Myocyte (in vitro differentiated cells): ENCODE data around the gene EWSR1. TPM values are rescaled to one million over a fixed set of nuclear protein-coding genes. Genes with fewer than 3 reads are reported as not detected.

Experiments
- DNase-seq: peaks from one replicate; pipeline ENCODE4 v3.0.0-alpha.2; 2012; ENCODE audit warnings: low read depth
- total RNA-seq: library from RNA; depleted of rRNA; stranded (reverse); fragments of >200 nt; gene quantifications from 2 replicates; pipeline ENCODE4 v1.2.3, GENCODE V29; 2014

EWSR1 gene
- total RNA-seq, 1 donor from 2014 or later = 232 TPM

DNA sequence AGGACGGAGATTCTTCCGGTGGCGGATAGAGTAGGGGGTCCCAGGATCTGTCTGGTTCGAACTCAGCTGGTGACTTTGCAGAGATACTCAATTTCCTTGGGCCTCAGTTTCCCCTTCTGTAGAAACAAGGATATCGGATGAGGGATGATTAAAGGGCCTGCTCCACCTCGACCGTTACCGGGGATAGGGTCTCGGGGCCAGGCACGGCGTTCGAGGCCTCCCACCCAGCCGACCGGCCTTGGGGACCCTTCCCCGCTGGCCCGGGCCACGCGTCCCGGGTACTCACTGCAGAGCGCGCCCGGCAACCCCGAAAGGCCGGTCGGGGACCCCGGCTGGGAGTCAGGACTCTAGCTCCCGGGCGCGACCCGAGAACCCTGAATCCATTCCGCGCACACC is 608 bp upstream of the EWSR1 start:
- no peak for DNase-seq

DNA sequence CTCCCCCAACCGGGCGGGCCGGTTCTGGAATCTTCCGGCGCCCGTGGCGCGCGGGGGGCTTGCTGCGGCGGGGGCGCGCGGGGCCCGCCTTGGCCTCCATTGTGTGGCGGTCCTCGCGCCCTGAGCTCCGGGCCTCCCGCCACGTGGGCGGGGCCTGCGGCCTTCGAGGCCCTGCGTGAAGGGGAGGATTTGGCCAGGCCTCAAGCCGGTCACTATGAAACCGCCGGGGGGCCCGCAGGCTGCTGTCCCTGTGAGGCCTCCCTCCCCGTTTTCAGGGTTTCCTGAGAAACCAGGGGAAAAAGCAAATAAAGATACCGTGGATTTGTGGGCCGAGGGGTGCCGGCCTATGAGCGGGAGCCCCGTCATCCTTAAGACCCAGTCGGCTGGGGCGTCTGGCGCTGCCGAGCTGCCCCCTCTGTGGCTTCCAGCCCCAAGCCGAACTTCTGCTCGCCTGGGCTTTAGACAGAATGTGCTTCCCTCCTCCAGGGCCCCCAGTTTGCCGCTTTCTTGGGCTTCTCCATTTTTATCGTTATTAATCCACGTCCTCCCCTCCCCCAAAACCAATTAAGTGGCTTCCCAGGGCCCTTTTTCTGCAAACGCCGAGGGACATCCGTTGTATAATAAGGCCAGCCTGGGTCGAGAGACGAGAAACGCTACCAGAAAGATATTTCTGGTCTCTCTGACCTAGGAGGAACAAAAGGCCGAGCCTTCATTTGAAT is 602 bp downstream of the EWSR1 start:
- peak; percentile 70 for DNase-seq

DNA sequence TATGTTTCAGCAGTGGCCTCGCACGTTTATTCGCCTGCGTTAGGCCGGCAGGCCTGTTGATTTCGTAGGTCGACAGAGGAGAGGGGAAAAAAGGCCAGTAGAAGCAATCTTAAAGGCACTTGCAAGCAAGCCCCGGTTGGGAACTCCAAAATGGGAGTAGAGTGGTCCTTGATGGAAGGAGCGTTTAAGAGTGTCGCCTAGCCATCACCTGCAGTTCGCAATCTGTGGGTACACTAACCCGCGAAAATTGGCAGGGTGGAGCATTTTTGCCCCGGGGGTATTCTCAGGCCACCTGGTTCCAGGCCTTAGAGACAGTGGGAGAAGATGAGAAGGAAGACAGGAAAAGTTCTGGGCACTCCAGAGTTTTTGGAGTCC is 1.1 kb downstream of the EWSR1 start:
- DNase-seq = no peak

DNA sequence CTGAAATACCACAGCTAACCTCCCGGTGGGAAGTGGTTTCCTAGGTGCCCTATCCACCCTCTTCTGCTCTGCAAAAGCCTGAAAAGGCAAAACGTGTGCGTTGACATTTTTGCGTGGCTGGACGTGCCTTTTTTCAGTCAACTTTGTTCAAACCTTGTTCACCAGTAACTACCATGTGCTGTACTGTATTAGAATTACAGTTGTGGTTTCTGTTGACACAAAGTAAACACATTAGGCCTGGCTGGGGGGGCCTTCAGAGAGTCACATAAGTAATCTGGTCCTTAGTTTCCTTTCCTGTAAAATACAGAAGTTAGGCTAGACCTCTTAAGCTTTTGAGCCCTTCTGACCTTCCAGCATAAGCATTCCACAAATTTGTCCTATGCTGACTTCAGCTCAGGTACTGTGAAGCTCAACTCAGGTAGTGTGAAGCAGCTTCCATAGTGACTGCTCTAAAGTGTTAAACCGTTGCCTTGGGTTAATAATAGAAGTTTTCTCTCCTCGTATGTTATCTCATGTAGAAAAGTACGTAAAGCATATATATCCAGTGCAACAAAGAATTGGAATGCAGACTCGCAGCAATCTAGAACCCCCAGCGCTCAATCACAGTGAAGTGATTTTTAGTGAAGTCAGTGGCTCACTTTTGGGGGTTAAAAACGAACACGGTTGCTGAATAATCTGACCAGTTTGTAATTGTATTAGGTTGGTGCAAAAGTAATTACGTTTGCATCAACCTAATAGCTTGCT is 1.8 kb downstream of the EWSR1 start:
- no peak for DNase-seq

DNA sequence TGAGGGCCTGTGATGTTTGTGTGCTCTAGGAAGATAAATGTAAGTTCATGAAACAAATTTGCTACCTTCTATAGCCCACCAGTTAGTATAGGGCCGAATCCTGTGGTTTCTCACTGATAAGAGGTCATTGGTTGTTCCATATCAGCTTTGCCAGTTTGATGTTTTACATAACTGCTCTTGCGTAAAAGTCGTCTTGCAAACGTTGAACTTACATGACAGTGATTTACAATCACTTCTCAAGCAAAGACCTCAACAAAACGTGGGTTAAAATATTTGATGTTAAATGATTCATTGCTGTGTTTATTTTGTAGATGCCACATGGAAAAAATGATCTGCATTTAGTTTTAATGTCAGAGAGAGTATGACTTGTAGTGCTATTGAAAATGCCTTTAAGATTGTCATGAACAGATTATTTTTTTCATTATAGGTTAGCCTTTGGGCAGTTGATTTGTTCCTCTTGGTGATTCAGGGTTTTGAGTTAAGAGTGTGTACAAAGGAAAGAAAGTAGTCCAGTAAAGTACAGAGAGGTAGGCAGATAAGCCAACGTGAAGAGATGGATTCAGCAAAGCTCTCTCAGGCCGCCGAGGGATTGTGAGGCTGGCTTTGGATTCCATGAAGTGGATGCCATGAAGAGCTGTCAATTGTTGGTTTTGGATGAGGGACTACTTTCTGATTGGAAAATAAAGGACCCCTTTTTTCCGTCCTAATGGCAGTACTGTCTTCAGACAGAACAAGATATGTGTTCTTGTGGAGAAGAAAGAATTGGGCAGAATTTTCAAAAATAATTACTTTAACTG is 2.6 kb downstream of the EWSR1 start:
- no peak for DNase-seq

DNA sequence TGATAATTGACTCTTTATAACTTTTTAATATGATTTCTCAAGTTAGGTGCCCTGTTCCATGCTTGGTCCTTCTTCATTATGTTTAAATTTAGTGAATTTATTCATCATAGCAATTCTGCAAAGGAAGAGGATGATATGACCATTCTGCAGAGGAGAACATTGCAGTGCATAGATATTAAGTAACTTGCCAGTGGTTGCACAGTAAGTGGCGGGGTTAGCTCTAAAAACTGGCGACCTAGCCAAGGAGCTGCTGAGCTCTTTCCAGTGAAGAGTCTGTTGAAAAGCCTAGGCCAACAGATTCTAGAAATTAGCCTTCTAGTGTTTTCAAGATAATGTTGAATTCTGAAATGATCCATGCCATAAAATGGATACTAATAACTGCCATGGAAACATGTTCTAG is 4.6 kb downstream of the EWSR1 start:
- DNase-seq = no peak

DNA sequence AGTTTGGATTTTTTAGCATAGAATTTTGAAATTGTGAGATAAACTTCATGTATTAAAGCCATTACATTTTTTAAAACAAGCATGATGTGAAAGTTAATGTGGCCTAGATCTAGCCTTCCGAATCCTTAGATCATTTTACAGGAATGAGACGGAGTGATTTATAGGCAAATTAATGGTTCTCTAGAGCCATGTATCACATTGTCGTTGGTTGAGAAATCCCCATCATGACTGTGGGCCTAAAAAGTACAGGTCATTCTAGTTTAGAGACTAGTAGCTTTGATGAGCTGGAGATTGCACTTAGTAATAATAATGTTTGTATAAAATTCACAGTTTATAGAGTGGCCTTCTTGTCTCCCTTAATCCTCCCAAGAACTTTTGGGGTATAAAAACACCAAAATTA is 7.1 kb downstream of the EWSR1 start:
- DNase-seq = no peak

DNA sequence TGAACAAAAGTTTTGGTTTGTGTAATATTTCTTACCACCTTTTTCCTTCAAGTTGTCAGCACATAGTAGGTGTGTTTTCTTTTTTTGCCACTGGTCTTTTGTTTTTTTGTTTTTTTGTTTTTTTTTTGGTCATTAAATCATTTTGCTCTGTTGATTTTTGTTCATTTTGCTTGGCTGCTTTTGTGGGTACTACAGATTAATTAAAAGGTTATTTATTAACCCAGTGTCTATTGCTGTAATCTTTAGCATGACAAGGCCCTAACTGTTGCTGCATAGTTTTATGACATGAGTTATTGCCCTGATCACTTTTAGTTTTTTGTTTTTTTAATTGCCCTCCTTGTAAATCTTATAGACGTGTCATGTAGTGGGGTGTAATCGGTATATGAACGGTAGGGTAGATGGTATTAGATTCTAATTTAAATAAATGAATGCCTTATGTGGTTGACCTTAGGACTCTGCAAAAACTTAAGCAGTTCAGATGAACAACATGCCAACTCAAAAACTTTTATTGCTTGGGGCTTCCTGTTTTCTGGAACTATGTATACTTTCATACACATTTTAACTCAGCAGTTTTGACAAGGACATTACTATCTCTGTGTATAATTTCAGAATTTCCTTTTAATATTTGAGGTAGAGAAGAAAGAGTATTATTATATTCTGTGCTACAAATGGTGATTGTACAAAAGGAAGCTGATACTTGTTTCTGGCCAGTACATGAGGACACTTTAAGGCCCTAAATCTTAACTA is 7.9 kb downstream of the EWSR1 start:
- no peak for DNase-seq

DNA sequence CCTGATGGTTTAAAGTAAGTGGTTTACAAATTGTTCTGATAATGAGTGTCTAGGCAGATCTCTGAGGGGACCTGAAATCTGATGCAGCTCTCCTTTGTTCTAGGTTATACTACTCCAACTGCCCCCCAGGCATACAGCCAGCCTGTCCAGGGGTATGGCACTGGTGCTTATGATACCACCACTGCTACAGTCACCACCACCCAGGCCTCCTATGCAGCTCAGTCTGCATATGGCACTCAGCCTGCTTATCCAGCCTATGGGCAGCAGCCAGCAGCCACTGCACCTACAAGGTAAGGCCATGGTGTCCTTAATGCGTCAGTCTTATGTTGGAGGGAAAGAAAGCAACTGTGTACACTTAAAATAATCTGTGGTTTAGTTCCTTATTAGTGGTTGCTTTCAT is 9.9 kb downstream of the EWSR1 start:
- DNase-seq = no peak

DNA sequence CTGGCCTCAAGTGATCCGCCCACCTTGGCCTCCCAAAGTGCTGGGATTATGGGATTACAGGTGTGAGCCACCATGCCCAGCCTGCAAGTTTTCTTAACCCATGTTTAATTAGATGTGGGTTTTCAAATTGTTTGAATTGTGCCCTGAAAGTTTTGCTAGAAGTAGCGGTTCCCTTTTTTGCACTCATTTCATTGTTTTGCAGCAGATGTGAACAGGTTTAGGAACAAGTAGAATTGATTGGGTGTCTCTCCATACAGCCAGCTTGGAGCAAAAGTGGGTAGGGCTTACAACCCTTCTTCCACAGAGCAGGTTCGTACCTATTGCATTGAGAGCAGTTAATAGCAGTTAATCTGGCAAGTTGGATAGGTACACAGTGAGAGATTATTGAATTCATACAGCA is 16.1 kb downstream of the EWSR1 start:
- no peak for DNase-seq

DNA sequence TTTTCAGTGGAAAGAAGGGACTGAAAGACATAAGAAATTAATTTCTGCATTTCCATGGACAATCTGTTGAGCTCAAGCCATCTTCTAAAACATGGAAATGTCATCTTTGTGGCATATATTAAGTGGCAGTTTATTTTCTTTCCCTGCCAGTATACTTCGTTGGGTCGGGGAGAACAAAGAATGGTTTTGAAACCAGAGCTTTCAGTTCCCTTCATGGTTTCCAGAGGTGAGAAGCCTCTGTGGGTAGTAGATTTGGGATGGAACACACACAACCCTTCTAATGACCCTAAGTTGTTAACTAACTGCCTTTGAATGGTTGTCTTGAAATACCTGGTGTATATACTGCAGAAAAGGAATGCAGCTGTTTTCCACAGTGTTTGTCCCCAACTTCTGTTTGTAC is 20.8 kb downstream of the EWSR1 start:
- DNase-seq = no peak

DNA sequence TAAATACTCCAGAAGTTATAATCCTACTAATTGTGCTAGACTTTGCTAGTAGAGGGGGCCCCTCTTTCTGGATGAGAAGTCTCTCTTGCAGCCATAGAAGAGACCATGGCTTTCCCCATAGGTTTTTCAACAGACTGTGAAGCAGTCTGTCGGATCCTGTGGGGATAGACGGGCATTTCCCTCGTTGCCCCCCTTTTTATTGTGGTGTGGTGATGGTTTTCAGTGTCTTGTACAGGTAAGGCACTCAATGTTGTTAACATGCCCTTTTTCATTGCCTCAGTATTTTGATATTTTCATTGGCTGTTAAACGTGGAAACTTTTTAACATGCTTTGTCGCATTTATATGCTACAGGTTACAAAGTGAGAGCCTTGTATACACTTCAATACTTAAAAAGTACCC is 22.0 kb downstream of the EWSR1 start:
- no peak for DNase-seq

DNA sequence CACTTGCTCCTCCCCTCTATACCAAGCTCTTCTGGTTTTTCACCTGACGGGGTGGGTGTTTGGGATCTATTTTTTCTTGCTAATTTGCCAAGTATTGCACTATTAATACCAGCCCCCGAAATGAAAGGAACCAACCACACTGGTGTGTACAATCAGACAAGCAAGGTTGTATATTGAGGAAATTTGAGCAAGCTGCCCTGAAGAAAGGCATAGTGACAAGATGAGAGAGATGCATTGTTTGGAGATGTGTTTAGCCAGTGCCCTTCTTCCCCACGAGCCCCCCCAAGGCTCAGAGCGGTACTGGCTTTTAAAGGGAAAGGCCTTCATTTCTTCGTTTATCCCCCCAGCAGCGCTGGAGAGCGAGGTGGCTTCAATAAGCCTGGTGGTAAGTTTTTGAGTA is 23.1 kb downstream of the EWSR1 start:
- DNase-seq = no peak

DNA sequence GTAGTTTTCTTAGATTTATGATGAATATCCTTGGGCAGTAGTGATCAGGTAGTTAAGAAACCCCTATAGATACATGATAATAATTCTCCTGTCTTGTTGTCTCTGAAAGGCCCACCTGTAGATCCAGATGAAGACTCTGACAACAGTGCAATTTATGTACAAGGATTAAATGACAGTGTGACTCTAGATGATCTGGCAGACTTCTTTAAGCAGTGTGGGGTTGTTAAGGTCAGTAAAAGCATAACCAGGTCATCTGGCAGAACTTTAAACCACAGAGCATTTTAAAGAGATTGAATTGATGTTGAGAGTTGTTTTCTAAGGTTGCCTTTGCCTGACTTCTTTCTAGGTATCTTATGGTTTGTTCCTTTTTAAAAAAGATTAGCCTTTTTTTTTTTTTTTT is 24.3 kb downstream of the EWSR1 start:
- no peak for DNase-seq

DNA sequence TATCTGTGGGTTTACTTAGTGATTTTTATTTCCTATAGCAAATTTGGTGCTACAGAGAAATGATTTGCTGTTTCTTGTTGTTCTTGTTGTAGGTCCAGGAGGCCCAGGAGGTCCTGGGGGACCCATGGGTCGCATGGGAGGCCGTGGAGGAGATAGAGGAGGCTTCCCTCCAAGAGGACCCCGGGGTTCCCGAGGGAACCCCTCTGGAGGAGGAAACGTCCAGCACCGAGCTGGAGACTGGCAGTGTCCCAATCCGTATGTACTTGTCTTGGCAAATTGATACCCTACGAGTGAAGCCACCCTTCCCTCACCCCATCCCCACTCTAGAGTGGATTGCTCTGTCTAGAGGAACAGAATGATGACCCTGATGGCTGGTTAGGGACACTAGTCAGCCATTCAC is 30.6 kb downstream of the EWSR1 start:
- no peak for DNase-seq

DNA sequence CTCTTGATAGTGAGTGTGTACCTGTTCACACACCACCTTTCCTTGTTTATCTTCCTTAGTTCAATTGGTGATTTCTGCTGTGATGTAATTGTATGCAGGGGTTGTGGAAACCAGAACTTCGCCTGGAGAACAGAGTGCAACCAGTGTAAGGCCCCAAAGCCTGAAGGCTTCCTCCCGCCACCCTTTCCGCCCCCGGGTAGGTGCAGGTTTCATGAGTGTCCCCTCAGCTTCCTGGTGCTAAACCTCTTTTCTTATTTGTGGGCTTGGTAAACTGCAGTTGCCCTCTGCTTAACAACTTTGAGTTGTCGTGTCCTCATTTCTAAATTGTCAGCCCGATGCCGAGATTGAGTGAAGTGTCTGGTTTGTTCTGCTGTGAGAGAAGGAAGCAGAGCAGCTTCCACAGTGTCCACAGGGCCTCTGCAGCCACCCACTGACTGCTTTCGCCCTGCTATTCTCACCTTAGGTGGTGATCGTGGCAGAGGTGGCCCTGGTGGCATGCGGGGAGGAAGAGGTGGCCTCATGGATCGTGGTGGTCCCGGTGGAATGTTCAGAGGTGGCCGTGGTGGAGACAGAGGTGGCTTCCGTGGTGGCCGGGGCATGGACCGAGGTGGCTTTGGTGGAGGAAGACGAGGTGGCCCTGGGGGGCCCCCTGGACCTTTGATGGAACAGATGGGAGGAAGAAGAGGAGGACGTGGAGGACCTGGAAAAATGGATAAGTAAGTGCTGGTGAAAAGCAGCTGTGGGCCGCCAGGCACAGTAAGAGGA is 31.2 kb downstream of the EWSR1 start:
- no peak for DNase-seq

DNA sequence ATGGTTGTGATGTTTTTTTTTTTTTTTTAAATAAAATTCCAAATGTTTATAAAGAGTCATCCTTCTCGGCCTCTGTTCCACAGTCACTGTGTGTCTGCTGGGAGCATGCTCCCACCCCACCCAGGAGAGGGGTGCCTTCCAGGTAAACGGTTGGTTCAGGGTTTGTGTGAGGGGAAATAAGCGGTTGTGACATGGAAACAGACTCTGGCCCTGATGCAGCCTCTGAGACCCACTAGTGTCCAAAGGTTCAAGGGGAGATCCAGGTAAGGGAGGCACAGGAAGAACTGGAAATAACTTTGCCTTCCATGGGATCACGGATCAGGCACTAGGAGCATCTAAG is 32.4 kb downstream of the EWSR1 start:
- DNase-seq = no peak

DNA sequence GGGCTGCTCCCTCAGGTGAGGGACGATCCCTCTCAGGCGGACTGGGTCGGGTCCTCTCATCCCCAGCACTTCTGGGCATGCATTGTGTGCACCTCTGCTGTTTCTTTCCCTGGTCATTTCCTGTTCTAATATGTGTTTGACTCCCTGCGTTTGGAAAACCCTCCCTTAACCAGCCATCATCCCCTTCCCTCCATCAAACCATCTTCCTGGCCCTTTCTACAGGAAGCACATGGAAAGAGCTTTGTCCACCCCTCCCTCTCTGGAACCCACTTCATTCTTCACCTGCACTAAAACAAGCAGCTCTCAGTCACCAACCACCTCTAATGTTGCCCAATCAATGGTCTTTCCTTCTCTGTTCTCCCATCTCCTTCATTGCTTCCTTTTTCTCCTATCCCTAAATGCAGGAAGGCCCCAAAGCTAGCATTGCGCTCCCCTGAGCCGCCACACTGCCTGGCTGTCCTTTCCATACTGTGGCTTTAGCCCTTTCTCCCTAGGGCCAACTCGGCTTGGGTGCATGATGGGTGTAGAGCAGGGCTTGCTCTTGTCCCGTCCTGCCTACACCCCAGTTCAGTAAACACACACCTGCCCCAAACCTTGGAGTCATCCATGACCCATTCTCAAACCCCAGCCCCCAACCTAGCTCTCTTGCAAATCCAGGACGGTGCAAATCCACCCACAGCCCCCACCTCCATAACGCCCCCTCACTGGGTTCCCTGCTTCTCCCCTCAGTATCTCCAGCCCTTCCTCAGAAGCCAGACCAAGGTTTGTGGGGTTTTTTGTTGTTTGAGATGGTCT is 32.9 kb downstream of the EWSR1 start:
- no peak for DNase-seq

DNA sequence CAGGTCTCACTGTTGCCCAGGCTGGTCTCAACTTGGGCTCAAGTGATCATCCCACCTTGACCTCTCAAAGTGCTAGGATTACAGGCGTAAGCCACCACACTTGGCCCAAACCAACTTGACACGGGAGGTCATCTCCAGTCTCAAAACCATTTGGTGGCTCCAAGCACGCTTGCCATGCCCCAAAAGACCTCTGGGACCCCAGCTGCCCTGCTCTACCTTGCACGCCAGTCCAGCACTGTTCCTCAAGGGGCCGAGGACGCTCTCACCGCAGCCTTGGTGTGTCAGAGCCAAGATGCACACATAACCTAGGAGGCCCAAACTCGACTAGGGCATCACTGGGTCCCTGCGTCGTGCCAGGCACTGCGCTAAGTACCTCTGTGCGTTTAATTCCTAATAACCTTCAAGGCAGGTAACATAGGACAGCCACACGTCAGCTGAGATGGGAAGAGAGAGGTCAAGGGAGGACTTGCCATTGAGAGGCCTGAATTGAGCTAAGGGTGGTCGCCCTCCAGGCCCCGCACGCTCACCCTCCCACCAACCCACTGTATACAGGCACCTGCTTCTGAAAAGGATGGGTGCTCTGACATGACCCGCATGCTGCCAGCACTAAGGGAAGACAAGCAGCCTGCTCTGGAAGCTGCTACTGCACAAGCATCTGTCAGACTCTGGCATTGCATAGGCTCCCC is 33.8 kb downstream of the EWSR1 start:
- no peak for DNase-seq

DNA sequence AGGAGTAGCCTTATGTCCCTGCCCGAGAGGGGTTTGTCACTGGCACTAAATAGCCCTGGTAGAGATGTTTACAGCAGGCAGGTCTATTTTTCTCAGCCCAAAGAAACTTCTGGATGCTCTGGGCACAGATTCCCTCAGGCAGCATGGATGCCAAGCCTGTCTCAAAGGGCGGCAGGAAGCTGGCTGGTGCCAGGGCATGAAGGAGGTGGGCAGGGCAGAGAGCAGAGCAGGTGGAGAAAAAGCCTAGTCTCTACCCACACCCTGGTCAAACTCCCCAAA is 34.3 kb downstream of the EWSR1 start:
- no peak for DNase-seq
